ENCODE measurements around the gene TRIP12.

DNA sequence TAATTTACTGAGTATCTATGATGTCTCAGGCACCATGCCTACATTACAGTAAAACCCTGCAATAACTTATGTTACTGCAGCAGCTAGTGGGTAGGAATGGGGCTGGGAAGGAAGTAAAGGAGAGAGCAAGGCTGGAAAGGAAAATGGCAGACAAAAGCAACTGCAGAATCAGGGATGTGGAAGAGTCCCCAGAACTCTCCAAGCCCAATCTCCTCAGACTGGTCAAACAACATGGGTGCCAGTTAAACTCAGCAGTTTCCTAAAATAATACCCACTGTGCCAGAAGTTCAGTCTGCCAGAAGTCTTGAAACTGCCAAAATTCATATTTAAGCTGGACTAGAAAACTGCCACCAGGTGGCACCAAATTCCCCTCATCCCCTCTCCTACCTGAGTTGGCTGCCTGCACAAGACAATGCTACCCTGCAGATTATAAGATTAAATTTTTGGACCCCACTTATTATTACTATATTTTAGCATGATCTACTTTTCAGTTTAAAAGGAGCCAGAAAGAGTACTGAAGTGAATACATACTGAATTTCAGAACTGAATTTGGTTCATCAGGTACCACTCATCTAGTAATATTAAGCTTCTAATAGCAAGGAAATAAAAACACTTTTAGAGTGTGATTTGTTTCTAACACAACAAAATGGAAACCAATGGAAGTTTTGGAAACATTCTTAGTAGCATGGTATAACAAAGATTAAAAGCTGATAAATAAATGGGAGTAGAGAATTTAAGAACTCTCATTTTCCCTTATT, 120.6 kb downstream of the TRIP12 start:
- TF ChIP-seq, protein P1, sequence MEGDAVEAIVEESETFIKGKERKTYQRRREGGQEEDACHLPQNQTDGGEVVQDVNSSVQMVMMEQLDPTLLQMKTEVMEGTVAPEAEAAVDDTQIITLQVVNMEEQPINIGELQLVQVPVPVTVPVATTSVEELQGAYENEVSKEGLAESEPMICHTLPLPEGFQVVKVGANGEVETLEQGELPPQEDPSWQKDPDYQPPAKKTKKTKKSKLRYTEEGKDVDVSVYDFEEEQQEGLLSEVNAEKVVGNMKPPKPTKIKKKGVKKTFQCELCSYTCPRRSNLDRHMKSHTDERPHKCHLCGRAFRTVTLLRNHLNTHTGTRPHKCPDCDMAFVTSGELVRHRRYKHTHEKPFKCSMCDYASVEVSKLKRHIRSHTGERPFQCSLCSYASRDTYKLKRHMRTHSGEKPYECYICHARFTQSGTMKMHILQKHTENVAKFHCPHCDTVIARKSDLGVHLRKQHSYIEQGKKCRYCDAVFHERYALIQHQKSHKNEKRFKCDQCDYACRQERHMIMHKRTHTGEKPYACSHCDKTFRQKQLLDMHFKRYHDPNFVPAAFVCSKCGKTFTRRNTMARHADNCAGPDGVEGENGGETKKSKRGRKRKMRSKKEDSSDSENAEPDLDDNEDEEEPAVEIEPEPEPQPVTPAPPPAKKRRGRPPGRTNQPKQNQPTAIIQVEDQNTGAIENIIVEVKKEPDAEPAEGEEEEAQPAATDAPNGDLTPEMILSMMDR (IDR thresholded peaks at IDR 0.05): peak; percentile 69 to 86 (median 73)
- TF ChIP-seq POLR2A (IDR thresholded peaks at IDR 0.05): no peak
- TF ChIP-seq POLR2AphosphoS5 (IDR thresholded peaks at IDR 0.05): peak; percentile 56

Measured in prostate gland (tissue), 2 donors.